ENCODE data around the gene BICC1. TPM values are rescaled to one million over a fixed set of nuclear protein-coding genes. Genes with fewer than 3 reads are reported as not detected.

Gene BICC1
- total RNA-seq, 4 donors from 2014 or later, result 9.3 to 20.8 (median 12.5) TPM

DNA sequence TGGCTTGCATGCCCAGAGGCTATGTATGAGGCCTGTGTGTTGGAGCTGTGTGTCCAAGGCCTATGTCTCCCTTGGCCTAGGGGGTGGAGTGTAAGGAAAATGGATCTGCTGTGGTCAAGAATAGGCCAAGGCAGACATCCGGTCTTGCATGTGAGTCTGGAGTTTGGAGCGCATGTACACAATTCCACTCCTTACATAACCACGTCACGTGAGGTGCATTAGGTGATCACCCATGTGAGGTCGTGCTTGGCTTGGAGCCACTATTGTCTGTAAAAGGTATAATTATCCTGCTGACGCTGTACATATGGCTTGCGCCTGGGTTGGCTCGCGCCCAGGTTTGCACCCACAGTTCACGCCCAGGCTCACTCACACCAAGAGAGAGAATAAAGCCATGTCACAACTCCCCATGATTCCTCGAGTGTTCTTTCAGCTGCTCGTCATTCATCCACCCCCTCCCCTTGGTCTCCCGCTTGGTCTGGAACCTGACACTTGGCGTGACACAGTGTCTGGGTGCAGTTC lies 105.5 kb downstream of the BICC1 start:
- DNase-seq, result no peak

DNA sequence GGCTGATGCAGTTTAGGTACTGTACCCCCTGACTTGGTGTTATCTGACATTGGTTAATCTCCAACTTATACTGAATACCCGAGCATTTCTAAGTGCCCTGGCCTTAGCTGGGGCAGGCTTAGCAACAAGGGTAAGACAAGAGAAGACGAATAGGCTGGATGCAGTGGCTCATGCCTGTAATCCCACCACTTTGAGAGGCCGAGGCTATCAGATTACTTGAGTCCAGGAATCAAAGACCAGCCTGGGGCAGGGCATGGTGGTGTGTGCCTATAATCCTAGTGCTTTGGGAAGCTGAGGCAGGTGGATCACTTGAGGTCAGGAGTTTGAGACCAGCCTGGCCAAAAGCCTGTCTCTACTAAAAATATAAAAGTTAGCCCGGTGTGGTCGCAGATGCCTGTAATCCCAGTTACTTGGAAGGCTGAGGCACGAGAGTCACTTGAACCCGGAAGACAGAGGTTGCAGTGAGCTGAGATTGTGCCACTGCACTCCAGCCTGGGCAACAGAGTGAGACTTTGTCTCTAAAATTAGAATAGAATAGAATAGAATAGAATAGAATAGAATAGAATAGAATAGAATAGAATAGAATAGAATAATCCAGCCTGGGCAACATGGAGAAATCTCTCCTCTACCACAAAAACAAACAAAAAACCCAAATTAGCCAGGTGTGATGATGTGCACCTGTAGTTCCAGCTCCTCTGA lies 108.9 kb downstream of the BICC1 start:
- Histone ChIP-seq H3K27ac (no peak overlapping the region), H3K36me3 (no peaks in the 10 kb centered on the region), H3K9me3 (no peaks in the 10 kb centered on the region), H3K4me1 (no peaks in the 10 kb centered on the region), H3K27me3 (no peaks in the 10 kb centered on the region), H3K4me3 (replicated peaks in 1 of 3) (no peak overlapping the region)
- DNase-seq, result no peak
- TF ChIP-seq, protein P1, sequence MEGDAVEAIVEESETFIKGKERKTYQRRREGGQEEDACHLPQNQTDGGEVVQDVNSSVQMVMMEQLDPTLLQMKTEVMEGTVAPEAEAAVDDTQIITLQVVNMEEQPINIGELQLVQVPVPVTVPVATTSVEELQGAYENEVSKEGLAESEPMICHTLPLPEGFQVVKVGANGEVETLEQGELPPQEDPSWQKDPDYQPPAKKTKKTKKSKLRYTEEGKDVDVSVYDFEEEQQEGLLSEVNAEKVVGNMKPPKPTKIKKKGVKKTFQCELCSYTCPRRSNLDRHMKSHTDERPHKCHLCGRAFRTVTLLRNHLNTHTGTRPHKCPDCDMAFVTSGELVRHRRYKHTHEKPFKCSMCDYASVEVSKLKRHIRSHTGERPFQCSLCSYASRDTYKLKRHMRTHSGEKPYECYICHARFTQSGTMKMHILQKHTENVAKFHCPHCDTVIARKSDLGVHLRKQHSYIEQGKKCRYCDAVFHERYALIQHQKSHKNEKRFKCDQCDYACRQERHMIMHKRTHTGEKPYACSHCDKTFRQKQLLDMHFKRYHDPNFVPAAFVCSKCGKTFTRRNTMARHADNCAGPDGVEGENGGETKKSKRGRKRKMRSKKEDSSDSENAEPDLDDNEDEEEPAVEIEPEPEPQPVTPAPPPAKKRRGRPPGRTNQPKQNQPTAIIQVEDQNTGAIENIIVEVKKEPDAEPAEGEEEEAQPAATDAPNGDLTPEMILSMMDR (IDR thresholded peaks at IDR 0.05), result no peak
- no peak for TF ChIP-seq POLR2A (IDR thresholded peaks at IDR 0.05)
- WGBS, 2 donors, result 87 to 90% methylated on average over 7 of the region's 7 CpGs
- intact Hi-C loops (cut with DNase I), result no loop called here

More for the DNA sequence above, 105.5 kb downstream of the BICC1 start:
- no peaks in the 10 kb centered on the region for H3K27me3 ChIP-seq
- H3K36me3 ChIP-seq, result no peaks in the 10 kb centered on the region
- intact Hi-C loops (cut with DNase I), result no loop called here
- H3K4me3 ChIP-seq (replicated peaks in 1 of 3), result no peak overlapping the region
- no peaks in the 10 kb centered on the region for H3K4me1 ChIP-seq
- no peak for TF ChIP-seq POLR2A (IDR thresholded peaks at IDR 0.05)
- TF ChIP-seq, protein P1 (IDR thresholded peaks at IDR 0.05), result no peak
- no peak overlapping the region for H3K27ac ChIP-seq
- H3K9me3 ChIP-seq, result no peaks in the 10 kb centered on the region
- 93 to 96% methylated on average over 14 of the region's 14 CpGs for WGBS, 2 donors

- H3K4me1 ChIP-seq, result no peaks in the 10 kb centered on the region
- H3K4me3 ChIP-seq (replicated peaks in 1 of 3), result no peak overlapping the region
- H3K36me3 ChIP-seq, result no peaks in the 10 kb centered on the region
- DNase-seq, result no peak
- 72 to 83% methylated on average over 1 of the region's 1 CpG for WGBS, 2 donors
- H3K9me3 ChIP-seq, result no peaks in the 10 kb centered on the region
- intact Hi-C loops (cut with DNase I), result no loop called here
- no peaks in the 10 kb centered on the region for H3K27me3 ChIP-seq
- no peak for TF ChIP-seq POLR2A (IDR thresholded peaks at IDR 0.05)
- TF ChIP-seq, protein P1 (IDR thresholded peaks at IDR 0.05), result no peak
- no peak overlapping the region for H3K27ac ChIP-seq
Observed at GRCh38 chr10:58622246-58622645, 109.6 kb downstream of the BICC1 start.

- H3K36me3 ChIP-seq, result no peaks in the 10 kb centered on the region
- no peak for TF ChIP-seq POLR2A (IDR thresholded peaks at IDR 0.05)
- TF ChIP-seq, protein P1 (IDR thresholded peaks at IDR 0.05), result no peak
- no peak overlapping the region for H3K4me3 ChIP-seq (replicated peaks in 1 of 3)
- DNase-seq, result no peak
- no peaks in the 10 kb centered on the region for H3K4me1 ChIP-seq
- H3K27ac ChIP-seq, result no peak overlapping the region
- 69 to 76% methylated on average over 3 of the region's 3 CpGs for WGBS, 2 donors
- no peaks in the 10 kb centered on the region for H3K9me3 ChIP-seq
- no peaks in the 10 kb centered on the region for H3K27me3 ChIP-seq
- intact Hi-C loops (cut with DNase I), result no loop called here
Observed at GRCh38 chr10:58625070-58625469, 112.4 kb downstream of the BICC1 start.

- H3K27ac ChIP-seq, result no peak overlapping the region
- DNase-seq, result no peak
- intact Hi-C loops (cut with DNase I), result no loop called here
- 93 to 97% methylated on average over 6 of the region's 6 CpGs for WGBS, 2 donors
- no peaks in the 10 kb centered on the region for H3K36me3 ChIP-seq
- peaks cover 0 to 2% of the 10 kb centered on the region in 2 donors for H3K4me1 ChIP-seq
- no peaks in the 10 kb centered on the region for H3K27me3 ChIP-seq
- H3K9me3 ChIP-seq, result no peaks in the 10 kb centered on the region
- no peak overlapping the region for H3K4me3 ChIP-seq (replicated peaks in 1 of 3)
- TF ChIP-seq, protein P1 (IDR thresholded peaks at IDR 0.05), result no peak
- TF ChIP-seq POLR2A (IDR thresholded peaks at IDR 0.05), result no peak
Observed at GRCh38 chr10:58627392-58627791, 114.7 kb downstream of the BICC1 start.

Data from thyroid gland (tissue), 4 donors.